ENCODE data around the gene CHCHD10.

DNA sequence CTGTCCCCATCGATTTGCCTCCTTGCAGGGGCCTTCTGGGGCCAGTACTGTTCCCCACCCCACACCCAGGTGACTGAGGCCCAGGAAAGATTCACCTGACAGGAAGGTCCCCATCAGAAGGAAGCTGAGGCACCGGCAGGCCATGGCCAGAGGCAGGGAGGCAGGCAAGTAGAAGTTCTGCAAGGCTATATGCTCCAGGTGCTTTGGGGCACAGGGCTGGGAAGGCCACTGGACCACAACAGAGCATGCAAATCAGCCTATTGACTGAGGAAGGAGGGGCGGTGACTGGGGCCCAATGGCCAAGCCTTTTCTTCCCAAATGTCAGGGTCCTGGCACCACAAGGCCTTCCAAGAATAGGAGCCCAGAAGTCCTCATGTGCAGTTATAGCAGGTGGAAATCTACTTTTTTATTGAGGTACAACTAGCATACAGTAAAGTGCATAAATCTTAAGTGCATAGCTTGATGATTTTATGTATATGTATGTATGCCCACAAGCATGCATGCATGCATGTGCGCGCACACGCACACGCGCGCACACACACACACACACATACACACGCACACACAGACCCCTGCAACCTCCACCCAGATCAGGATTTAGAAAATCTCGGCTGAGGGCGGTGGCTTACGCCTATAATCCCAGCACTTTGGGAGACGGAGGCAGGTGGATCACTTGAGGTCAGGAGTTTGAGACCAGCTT, 13.4 kb downstream of the CHCHD10 start, which contains the start of gene VPREB3:
- TF ChIP-seq POLR2A (IDR thresholded peaks at IDR 0.05), result no peak
- TF ChIP-seq, protein P1, sequence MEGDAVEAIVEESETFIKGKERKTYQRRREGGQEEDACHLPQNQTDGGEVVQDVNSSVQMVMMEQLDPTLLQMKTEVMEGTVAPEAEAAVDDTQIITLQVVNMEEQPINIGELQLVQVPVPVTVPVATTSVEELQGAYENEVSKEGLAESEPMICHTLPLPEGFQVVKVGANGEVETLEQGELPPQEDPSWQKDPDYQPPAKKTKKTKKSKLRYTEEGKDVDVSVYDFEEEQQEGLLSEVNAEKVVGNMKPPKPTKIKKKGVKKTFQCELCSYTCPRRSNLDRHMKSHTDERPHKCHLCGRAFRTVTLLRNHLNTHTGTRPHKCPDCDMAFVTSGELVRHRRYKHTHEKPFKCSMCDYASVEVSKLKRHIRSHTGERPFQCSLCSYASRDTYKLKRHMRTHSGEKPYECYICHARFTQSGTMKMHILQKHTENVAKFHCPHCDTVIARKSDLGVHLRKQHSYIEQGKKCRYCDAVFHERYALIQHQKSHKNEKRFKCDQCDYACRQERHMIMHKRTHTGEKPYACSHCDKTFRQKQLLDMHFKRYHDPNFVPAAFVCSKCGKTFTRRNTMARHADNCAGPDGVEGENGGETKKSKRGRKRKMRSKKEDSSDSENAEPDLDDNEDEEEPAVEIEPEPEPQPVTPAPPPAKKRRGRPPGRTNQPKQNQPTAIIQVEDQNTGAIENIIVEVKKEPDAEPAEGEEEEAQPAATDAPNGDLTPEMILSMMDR (IDR thresholded peaks at IDR 0.05), result no peak

All from adrenal gland (tissue), 5 donors.